ENCODE measurements around the gene IL17C.

IL17C gene

GRCh38 chr16:88630941-88631340 lies 7.4 kb upstream of the IL17C start:
- H3F3A ChIP-seq (ENCODE audit: insufficient read depth, low read length), result no peaks in the 10 kb centered on the region
- H2AFZ ChIP-seq (ENCODE audit: low read length), result no peak overlapping the region
- H3K27me3 ChIP-seq (ENCODE audit: insufficient read depth, low read length), result no peaks in the 10 kb centered on the region
- no peaks in the 10 kb centered on the region for H3K79me2 ChIP-seq (ENCODE audit: insufficient read depth, low read length)
- H3K27ac ChIP-seq (ENCODE audit: low read depth, low read length, poor library complexity, severe bottlenecking), result no peak overlapping the region
- no peak overlapping the region for H3K4me3 ChIP-seq (ENCODE audit: low read depth, low read length, poor library complexity, severe bottlenecking)
- no peak overlapping the region for H3K4me2 ChIP-seq (ENCODE audit: low read length)
- no peak for TF ChIP-seq EZH2 (IDR thresholded peaks at IDR 0.05; ENCODE audit: borderline replicate concordance, low read length)
- no peak for TF ChIP-seq CTCF (IDR thresholded peaks at IDR 0.05; ENCODE audit: low read length)
- H3K9ac ChIP-seq (ENCODE audit: low read length), result no peak overlapping the region
- peaks cover 23% of the 10 kb centered on the region for H3K4me1 ChIP-seq (ENCODE audit: insufficient read depth, low read length, severe bottlenecking)
- no peaks in the 10 kb centered on the region for H4K20me1 ChIP-seq (ENCODE audit: insufficient read depth, low read length)
- H3K9me3 ChIP-seq (ENCODE audit: low read length), result no peaks in the 10 kb centered on the region
- peaks cover 58% of the 10 kb centered on the region for H3K36me3 ChIP-seq (ENCODE audit: insufficient read depth, low read length)
- H3K9me2 ChIP-seq (ENCODE audit: low read depth, low read length), result no peaks in the 10 kb centered on the region

GRCh38 chr16:88631384-88631783 lies 7.0 kb upstream of the IL17C start:
- H3K9me3 ChIP-seq (ENCODE audit: low read length), result no peaks in the 10 kb centered on the region
- H3K79me2 ChIP-seq (ENCODE audit: insufficient read depth, low read length), result no peaks in the 10 kb centered on the region
- H2AFZ ChIP-seq (ENCODE audit: low read length), result no peak overlapping the region
- no peak overlapping the region for H3K4me3 ChIP-seq (ENCODE audit: low read depth, low read length, poor library complexity, severe bottlenecking)
- H3K9ac ChIP-seq (ENCODE audit: low read length), result no peak overlapping the region
- H3K27me3 ChIP-seq (ENCODE audit: insufficient read depth, low read length), result no peaks in the 10 kb centered on the region
- H3K4me1 ChIP-seq (ENCODE audit: insufficient read depth, low read length, severe bottlenecking), result peaks cover 23% of the 10 kb centered on the region
- TF ChIP-seq CTCF (IDR thresholded peaks at IDR 0.05; ENCODE audit: low read length) (no peak), EZH2 (IDR thresholded peaks at IDR 0.05; ENCODE audit: borderline replicate concordance, low read length) (no peak)
- peaks cover 55% of the 10 kb centered on the region for H3K36me3 ChIP-seq (ENCODE audit: insufficient read depth, low read length)
- H3K9me2 ChIP-seq (ENCODE audit: low read depth, low read length), result no peaks in the 10 kb centered on the region
- H3K27ac ChIP-seq (ENCODE audit: low read depth, low read length, poor library complexity, severe bottlenecking), result no peak overlapping the region
- H3K4me2 ChIP-seq (ENCODE audit: low read length), result no peak overlapping the region
- no peaks in the 10 kb centered on the region for H4K20me1 ChIP-seq (ENCODE audit: insufficient read depth, low read length)
- no peaks in the 10 kb centered on the region for H3F3A ChIP-seq (ENCODE audit: insufficient read depth, low read length)

- H3F3A ChIP-seq (ENCODE audit: insufficient read depth, low read length), result no peaks in the 10 kb centered on the region
- H3K36me3 ChIP-seq (ENCODE audit: insufficient read depth, low read length), result peaks cover 50% of the 10 kb centered on the region
- no peaks in the 10 kb centered on the region for H3K9me2 ChIP-seq (ENCODE audit: low read depth, low read length)
- H3K27me3 ChIP-seq (ENCODE audit: insufficient read depth, low read length), result no peaks in the 10 kb centered on the region
- H3K27ac ChIP-seq (ENCODE audit: low read depth, low read length, poor library complexity, severe bottlenecking), result no peak overlapping the region
- TF ChIP-seq CTCF (IDR thresholded peaks at IDR 0.05; ENCODE audit: low read length), result no peak
- no peak for TF ChIP-seq EZH2 (IDR thresholded peaks at IDR 0.05; ENCODE audit: borderline replicate concordance, low read length)
- H3K9ac ChIP-seq (ENCODE audit: low read length), result no peak overlapping the region
- no peak overlapping the region for H2AFZ ChIP-seq (ENCODE audit: low read length)
- H4K20me1 ChIP-seq (ENCODE audit: insufficient read depth, low read length), result no peaks in the 10 kb centered on the region
- peaks cover 23% of the 10 kb centered on the region for H3K4me1 ChIP-seq (ENCODE audit: insufficient read depth, low read length, severe bottlenecking)
- no peaks in the 10 kb centered on the region for H3K79me2 ChIP-seq (ENCODE audit: insufficient read depth, low read length)
- H3K9me3 ChIP-seq (ENCODE audit: low read length), result no peaks in the 10 kb centered on the region
- no peak overlapping the region for H3K4me3 ChIP-seq (ENCODE audit: low read depth, low read length, poor library complexity, severe bottlenecking)
- no peak overlapping the region for H3K4me2 ChIP-seq (ENCODE audit: low read length)
Observed at GRCh38 chr16:88631920-88632586, 6.3 kb upstream of the IL17C start.
